HT1080 (cell line): ENCODE results near the gene UNC13A. TPM values are rescaled to one million over a fixed set of nuclear protein-coding genes. Genes with fewer than 3 reads are reported as not detected.

Experiments
- DNase-seq: peaks from one replicate; pipeline ENCODE4 v3.0.0-alpha.2; 2015; ENCODE audit warnings: low read depth
- total RNA-seq: library from RNA; depleted of rRNA; stranded (reverse); fragments of >200 nt; shearing (Covaris generic); gene quantifications from 2 replicates; pipeline ENCODE4 v1.2.3, GENCODE V29; 2014

The UNC13A gene
- total RNA-seq, 1 experiment from 2014 or later = 0.02 TPM

DNA sequence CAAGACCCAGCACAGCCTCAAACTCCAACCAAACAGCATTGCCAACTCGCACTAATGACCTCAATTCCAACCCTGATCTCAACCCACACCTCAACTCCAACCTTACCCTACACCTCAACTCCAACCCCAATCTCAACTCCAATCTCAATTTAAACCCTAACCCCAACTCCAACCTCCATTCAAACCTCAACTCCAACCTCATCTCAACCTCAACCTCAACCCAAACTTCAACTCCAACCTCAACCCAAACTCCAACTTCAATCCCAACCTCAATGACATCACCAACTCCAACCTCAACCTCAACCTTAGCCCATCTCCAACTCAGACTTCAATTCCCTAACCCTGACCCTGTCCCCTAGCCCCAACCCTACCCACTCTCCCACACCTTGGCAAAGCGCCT is 58.4 kb downstream of the UNC13A start:
- no peak for DNase-seq

- no peak for DNase-seq
Observed at GRCh38 chr19:17627921-17628320, 60.2 kb downstream of the UNC13A start.

DNA sequence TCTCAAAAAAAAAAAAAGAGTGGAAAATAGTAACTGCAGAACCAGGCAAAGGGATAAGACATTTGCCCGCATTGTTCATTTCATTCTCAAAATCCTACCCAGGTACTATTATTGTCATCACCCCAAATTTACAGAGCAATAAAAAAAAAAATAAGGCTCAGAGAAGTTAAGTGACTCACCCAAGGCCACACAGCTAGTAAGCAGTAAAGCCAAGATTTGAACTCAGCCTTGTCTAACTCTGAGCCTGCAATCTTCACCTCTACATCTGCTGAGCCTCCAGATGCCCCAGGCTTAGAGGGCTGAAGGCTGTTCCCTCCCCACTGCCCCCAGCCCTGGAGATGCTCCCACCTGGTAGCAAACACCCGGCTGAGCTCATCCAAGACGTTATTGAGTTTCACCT is 61.0 kb downstream of the UNC13A start:
- no peak for DNase-seq

- no peak for DNase-seq
Observed at GRCh38 chr19:17626456-17627015, 61.6 kb downstream of the UNC13A start.

DNA sequence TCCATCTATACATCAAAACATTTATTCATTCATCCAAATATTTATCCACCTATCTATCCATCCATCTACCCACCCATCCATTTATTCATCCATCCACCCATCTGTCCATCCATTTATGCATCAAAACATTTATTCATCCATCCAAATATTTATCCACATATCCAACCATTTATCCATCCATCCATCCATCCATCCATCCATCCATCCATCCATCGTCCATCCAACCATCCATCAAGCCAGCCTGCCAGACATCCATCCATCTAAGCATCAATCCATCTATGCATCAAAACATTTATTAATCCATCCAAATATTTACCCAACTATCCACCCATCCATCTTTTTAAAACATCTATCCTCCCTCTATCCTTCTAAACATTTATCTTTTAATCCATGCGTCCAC is 62.2 kb downstream of the UNC13A start:
- no peak for DNase-seq

GRCh38 chr19:17625043-17625442 is 63.1 kb downstream of the UNC13A start:
- no peak for DNase-seq

GRCh38 chr19:17624314-17624991 is 63.7 kb downstream of the UNC13A start:
- DNase-seq = no peak

- no peak for DNase-seq
Observed at GRCh38 chr19:17623224-17623935, 64.8 kb downstream of the UNC13A start.

DNA sequence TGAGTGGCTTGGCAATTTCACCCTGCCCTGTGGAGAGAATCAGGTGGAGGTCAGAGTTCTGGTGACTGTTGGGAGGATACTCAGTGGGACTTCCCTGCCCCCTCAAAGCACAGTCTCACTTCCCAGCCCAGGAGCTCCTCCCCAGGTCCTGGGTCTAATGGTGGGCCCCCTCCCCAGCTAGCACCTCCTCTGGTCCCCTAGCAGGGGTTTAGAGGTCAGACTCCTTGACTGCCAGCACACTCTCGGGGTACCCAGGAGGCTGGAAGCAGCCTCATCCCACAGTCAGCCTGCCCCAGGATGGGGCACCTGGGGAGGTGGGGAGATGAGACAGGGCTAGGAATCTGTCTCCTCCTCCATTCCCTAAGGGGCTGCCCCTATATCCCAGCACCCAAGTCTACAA is 67.5 kb downstream of the UNC13A start:
- DNase-seq = no peak

DNA sequence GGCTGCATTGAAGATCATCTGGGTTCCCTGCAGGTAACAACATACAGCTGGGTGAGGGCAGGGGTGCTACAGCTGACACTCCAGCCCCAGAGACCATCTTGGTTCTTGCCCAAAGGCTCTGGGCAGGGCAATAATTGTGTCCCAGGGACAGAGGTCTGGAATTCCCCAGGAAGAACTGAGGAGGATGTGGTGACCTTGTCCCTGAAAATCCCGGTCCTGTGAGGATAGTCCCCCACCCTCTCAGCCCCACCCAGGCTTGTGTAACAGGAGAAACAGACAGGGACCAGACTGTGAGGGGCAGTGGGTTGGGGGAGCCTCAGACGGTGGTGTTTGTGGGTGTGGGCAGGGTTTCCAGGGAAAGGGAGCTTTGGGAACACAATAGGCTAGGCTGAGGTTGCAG is 69.2 kb downstream of the UNC13A start:
- DNase-seq = no peak

GRCh38 chr19:17618281-17618903 is 69.8 kb downstream of the UNC13A start:
- no peak for DNase-seq

DNA sequence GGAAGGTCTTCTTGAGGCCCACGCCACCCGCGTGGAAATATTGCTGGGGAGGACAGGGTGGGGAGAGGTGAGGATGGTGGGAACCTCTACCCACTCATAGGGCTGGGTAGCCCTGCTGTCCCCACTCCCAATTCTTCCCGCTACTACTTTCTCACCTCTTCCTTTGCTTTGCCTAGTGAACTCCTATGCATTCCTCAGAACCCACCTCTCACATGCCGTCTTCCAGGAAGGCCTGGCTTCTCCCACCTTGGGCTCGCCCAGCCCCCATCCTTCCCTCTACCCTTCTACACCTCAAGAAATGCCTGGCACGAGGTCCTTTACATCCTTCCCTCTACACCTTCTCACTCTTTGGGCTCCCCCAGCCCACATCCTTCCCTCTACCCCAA is 70.4 kb downstream of the UNC13A start:
- no peak for DNase-seq

GRCh38 chr19:17616961-17617806 is 71.0 kb downstream of the UNC13A start:
- no peak for DNase-seq

DNA sequence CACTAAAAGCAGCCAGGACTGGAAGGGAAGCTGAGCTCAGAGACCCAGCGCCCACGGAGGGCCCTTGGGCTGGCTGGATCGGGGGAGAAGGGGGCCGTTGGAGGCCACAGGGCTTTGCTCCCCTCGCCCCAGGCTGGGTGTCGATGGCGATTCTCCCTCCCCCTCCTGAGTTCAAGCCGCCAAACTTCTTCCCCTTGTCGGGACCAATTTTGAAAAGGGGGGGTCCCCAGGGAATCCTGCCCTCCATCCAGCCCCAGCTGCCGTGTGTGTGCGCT is 71.5 kb downstream of the UNC13A start:
- no peak for DNase-seq

GRCh38 chr19:17615889-17616685 is 72.1 kb downstream of the UNC13A start:
- DNase-seq = no peak

DNA sequence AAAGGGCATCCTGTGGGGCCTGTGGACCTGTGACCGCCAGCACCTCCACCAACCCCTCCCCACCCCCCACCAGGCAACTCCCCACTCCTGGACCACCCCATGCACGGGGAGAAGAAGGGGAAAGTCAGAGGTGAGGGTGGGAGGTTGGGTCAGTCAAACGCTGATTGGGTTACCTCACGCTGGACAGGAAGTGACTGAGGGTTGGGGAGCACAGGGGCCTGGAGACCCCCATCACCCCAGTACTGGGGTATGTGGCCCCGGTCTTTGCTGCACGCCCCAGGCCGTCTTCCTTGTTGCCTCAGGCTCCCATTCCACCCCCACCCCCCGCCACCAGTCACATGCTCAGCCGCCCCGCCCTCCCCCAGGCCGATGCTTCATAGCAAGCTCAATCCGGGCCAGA is 73.7 kb downstream of the UNC13A start:
- DNase-seq = no peak

- DNase-seq = no peak
Observed at GRCh38 chr19:17611462-17612244, 76.5 kb downstream of the UNC13A start.

GRCh38 chr19:17610384-17610783 is 77.8 kb downstream of the UNC13A start:
- DNase-seq = no peak

GRCh38 chr19:17607936-17608335 is 80.2 kb downstream of the UNC13A start:
- no peak for DNase-seq

GRCh38 chr19:17606590-17607185 is 81.5 kb downstream of the UNC13A start:
- DNase-seq = no peak
